HL-60 (cell line): Measurements from ENCODE around the gene GP9.

Source experiments
- DNase-seq, 2 experiments: peaks; one replicate each; pipeline ENCODE4 v3.0.0-alpha.2; 2010 to 2020; ENCODE audit warnings: low read depth in 1 of 2, low spot score in 1 of 2
- H3K27ac ChIP-seq: fragments of 250-450 bp; sonication (Bioruptor Pico); replicated peaks from 2 replicates; pipeline ENCODE4 v1.5.1; 2020; ENCODE audit warnings: mild to moderate bottlenecking, moderate library complexity
- H3K27me3 ChIP-seq: fragments of 250-450 bp; sonication (Bioruptor Pico); 2 replicates; pipeline ENCODE4 v1.5.1; 2021; ENCODE audit warnings: mild to moderate bottlenecking, moderate library complexity; ENCODE audit not compliant: insufficient read depth, poor library complexity, severe bottlenecking
- H3K4me3 ChIP-seq: replicated peaks from 2 replicates; pipeline ENCODE4 v1.5.1; 2011; ENCODE audit warnings: mild to moderate bottlenecking, control low read depth, low read length; ENCODE audit not compliant: insufficient read depth
- GABPA ChIP-seq: IDR thresholded peaks from 2 replicates; pipeline ENCODE4 v1.6.1; 2012; ENCODE audit warnings: low read depth
- POLR2AphosphoS5 ChIP-seq: IDR thresholded peaks from 2 replicates; pipeline ENCODE4 v1.6.1; 2012; ENCODE audit warnings: low read depth
- SPI1 ChIP-seq: IDR thresholded peaks from 2 replicates; pipeline ENCODE4 v1.6.1; 2012; ENCODE audit warnings: low read depth, mild to moderate bottlenecking, borderline replicate concordance
- TF ChIP-seq, protein P1 (sequence below): IDR thresholded peaks from one replicate; pipeline ENCODE4 v1.5.1; 2011; ENCODE audit warnings: low read length, control low read depth, inconsistent platforms; ENCODE audit not compliant: insufficient read depth
- TF ChIP-seq, protein P2 (sequence below): IDR thresholded peaks from 2 replicates; pipeline ENCODE4 v1.6.1; 2012; ENCODE audit warnings: low read depth; ENCODE audit not compliant: insufficient replicate concordance

Gene GP9

DNA sequence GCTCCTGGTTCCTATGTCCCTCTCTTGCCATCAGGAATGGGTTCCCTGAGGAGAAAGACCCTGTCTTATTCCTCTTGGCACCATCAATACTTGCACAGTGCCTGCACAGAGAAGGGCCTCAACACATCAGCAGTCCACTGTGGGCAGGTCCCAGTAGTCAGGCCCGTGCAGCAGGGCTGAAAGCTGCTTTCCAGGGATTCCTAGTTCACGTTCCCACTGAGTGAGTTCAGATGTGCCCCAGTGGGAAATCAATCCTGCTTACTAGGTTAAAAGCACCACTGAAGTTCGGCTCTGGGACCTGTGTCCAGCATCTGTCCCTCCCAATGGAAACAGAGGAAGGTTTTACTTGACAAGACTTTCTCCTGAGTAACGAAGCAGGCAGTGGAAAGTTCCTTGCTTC, 45.3 kb downstream of the GP9 start:
- H3K27ac ChIP-seq = no peak overlapping the region
- TF ChIP-seq, protein P1, sequence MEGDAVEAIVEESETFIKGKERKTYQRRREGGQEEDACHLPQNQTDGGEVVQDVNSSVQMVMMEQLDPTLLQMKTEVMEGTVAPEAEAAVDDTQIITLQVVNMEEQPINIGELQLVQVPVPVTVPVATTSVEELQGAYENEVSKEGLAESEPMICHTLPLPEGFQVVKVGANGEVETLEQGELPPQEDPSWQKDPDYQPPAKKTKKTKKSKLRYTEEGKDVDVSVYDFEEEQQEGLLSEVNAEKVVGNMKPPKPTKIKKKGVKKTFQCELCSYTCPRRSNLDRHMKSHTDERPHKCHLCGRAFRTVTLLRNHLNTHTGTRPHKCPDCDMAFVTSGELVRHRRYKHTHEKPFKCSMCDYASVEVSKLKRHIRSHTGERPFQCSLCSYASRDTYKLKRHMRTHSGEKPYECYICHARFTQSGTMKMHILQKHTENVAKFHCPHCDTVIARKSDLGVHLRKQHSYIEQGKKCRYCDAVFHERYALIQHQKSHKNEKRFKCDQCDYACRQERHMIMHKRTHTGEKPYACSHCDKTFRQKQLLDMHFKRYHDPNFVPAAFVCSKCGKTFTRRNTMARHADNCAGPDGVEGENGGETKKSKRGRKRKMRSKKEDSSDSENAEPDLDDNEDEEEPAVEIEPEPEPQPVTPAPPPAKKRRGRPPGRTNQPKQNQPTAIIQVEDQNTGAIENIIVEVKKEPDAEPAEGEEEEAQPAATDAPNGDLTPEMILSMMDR = no peak
- TF ChIP-seq, protein P2, sequence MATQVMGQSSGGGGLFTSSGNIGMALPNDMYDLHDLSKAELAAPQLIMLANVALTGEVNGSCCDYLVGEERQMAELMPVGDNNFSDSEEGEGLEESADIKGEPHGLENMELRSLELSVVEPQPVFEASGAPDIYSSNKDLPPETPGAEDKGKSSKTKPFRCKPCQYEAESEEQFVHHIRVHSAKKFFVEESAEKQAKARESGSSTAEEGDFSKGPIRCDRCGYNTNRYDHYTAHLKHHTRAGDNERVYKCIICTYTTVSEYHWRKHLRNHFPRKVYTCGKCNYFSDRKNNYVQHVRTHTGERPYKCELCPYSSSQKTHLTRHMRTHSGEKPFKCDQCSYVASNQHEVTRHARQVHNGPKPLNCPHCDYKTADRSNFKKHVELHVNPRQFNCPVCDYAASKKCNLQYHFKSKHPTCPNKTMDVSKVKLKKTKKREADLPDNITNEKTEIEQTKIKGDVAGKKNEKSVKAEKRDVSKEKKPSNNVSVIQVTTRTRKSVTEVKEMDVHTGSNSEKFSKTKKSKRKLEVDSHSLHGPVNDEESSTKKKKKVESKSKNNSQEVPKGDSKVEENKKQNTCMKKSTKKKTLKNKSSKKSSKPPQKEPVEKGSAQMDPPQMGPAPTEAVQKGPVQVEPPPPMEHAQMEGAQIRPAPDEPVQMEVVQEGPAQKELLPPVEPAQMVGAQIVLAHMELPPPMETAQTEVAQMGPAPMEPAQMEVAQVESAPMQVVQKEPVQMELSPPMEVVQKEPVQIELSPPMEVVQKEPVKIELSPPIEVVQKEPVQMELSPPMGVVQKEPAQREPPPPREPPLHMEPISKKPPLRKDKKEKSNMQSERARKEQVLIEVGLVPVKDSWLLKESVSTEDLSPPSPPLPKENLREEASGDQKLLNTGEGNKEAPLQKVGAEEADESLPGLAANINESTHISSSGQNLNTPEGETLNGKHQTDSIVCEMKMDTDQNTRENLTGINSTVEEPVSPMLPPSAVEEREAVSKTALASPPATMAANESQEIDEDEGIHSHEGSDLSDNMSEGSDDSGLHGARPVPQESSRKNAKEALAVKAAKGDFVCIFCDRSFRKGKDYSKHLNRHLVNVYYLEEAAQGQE = no peak
- no peak for TF ChIP-seq POLR2AphosphoS5
- TF ChIP-seq SPI1 = no peak
- TF ChIP-seq GABPA = no peak

DNA sequence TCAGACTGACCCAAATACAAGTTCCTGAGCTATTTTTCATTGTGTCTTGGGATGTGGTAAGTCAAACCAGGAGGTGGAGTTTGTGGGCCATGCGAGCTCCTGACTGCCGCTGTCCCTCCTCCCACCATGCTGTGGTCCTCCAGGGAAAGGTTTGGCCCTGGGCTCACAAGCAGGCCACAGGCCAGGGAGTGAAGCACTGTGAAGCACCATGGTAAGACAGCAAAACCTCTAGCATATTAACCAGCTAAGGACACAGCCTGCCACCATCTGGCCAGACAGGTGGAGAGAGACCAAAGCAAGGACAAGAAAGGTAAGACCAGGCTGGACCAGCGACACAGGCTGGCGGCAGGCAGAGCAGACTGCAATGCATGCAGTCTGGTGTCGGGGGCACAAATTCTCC, 45.7 kb downstream of the GP9 start:
- no peak for DNase-seq
- H3K27me3 ChIP-seq = no peaks in the 10 kb centered on the region
- TF ChIP-seq GABPA (no peak), POLR2AphosphoS5 (no peak)
- TF ChIP-seq, protein P1 = no peak
- H3K27ac ChIP-seq = no peak overlapping the region
- no peak overlapping the region for H3K4me3 ChIP-seq

More for the DNA sequence above, 45.3 kb downstream of the GP9 start:
- H3K27me3 ChIP-seq = no peaks in the 10 kb centered on the region
- DNase-seq = no peak
- no peak overlapping the region for H3K4me3 ChIP-seq

DNA sequence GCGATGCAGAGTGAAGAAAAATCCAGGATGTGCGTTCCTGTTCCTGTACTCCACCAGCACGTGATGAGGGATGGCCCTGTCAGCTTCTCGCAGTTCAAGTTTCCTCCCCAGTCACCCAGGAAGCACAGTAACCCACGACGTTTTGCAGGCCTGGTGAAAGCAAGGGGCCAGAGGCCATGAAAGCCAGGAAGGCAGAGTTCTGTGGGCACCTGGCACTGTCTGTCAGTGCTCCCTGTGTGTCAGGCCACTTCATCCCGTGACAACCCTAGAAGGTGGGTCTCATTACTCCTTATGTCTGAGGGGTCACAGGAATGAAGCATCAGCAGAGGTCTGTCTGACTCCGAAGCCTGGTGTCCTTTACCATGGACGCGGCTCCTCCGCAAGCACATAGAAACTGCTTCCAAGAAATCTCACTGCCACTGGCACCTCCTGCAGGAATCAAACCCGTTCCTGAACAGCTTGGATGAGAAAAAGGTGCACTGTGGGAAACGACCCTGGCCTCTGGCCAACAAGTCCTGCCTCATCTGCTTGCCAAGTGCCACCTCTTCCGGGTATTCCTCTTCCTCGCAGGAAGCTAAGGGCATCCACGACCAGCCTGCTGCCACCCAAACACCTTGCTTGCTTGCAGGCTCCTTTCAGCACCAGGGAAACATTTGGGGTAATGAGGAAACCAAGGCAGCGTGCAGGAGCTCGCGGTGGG, 46.4 kb downstream of the GP9 start:
- Histone ChIP-seq H3K27me3 (no peaks in the 10 kb centered on the region), H3K27ac (no peak overlapping the region), H3K4me3 (no peak overlapping the region)
- TF ChIP-seq POLR2AphosphoS5 = no peak
- TF ChIP-seq SPI1 = no peak
- TF ChIP-seq, protein P2 = no peak
- TF ChIP-seq, protein P1 = no peak
- TF ChIP-seq GABPA = no peak
- DNase-seq = no peak

DNA sequence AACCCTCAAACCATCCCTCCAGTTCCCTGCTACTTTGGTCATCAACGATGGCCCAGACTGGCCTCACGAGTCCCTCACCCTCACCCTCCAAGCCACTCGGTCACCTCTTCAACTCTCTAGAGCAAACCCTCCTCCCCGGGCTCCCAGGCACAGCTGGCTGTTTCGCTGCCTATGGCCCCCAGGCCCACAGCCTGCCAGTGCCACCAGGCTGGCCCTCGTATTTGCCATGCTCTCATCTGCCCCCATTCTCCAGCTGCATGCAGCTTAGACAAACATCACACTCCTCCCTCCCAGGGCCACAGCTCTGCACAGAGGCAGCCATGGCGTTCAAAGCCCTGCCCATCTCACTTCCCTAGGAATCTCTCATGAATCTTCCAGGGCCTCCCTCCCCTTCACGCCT, 47.2 kb downstream of the GP9 start:
- Histone ChIP-seq H3K27ac (no peak overlapping the region), H3K27me3 (no peaks in the 10 kb centered on the region), H3K4me3 (no peak overlapping the region)
- no peak for DNase-seq
- TF ChIP-seq GABPA = no peak
- TF ChIP-seq POLR2AphosphoS5 = no peak
- TF ChIP-seq SPI1 = no peak
- TF ChIP-seq, protein P1 = no peak
- TF ChIP-seq, protein P2 = no peak
